ENCODE measurements around the gene PPP5C. TPM values are rescaled to one million over a fixed set of nuclear protein-coding genes. Genes with fewer than 3 reads are reported as not detected.

Gene PPP5C
- total RNA-seq, 1 experiment from 2014 or later: 102 TPM

DNA sequence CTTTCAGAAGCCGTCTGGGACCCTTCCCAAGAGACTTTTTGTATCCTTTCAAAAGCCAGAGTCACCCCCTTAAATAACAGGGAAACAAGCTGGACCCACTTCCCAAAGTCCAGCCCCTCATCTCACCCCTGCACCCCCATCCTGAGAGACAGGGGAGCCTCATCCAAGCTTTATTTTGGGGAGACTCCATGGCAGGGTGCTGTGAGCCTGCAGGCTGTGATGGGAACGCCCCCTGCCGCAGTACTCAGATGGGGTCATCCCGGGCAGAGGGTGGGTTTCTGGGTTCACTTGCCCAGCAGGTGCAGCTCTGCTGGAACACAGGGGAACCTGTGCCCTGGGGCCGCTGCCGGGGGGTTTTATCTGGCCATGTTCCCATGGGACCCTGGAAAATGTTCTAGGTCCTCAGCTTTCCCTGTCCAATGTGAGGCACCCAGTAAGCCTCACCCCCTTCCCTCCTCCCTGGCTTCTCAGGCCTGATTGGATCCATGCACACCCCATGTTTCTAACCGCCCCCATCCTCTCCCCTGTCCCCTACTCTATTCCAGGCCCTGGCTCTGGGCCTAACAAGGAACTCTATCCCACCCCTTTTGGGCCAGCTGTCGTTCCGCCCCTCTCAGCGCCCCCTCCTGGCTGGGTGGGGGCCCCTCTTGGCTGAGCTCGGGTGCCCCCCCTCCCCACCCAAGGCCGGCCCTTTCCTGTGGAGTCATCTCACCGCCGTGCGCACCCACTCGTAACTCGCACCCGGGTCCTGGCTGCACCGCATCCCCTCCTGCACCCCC lies 49.0 kb upstream of the PPP5C start:
- TF ChIP-seq TCF7L2 (IDR thresholded peaks at IDR 0.05; ENCODE audit: borderline replicate concordance, extremely low read depth, insufficient read depth, insufficient read length) (no peak), EZH2 (IDR thresholded peaks at IDR 0.05) (no peak), POLR2AphosphoS5 (IDR thresholded peaks at IDR 0.05; ENCODE audit: low read depth, low read length) (no peak), ZFX (IDR thresholded peaks at IDR 0.05) (no peak), CEBPB (IDR thresholded peaks at IDR 0.05; ENCODE audit: low read depth) (no peak), SRF (IDR thresholded peaks at IDR 0.05; ENCODE audit: low read depth) (no peak), RAD21 (IDR thresholded peaks at IDR 0.05; ENCODE audit: low read depth) (no peak), JUND (IDR thresholded peaks at IDR 0.05) (no peak), SP1 (IDR thresholded peaks at IDR 0.05; ENCODE audit: low read depth) (no peak), ELF1 (IDR thresholded peaks at IDR 0.05; ENCODE audit: borderline replicate concordance, low read depth) (no peak), POLR2A (IDR thresholded peaks at IDR 0.05; ENCODE audit: borderline replicate concordance, extremely low read depth, insufficient read depth, insufficient read length) (no peak), CBX3 (IDR thresholded peaks at IDR 0.05; ENCODE audit: low read depth) (no peak)
- TF ChIP-seq, protein P1, sequence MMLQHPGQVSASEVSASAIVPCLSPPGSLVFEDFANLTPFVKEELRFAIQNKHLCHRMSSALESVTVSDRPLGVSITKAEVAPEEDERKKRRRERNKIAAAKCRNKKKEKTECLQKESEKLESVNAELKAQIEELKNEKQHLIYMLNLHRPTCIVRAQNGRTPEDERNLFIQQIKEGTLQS (IDR thresholded peaks at IDR 0.05): no peak
- TF ChIP-seq, protein P2, sequence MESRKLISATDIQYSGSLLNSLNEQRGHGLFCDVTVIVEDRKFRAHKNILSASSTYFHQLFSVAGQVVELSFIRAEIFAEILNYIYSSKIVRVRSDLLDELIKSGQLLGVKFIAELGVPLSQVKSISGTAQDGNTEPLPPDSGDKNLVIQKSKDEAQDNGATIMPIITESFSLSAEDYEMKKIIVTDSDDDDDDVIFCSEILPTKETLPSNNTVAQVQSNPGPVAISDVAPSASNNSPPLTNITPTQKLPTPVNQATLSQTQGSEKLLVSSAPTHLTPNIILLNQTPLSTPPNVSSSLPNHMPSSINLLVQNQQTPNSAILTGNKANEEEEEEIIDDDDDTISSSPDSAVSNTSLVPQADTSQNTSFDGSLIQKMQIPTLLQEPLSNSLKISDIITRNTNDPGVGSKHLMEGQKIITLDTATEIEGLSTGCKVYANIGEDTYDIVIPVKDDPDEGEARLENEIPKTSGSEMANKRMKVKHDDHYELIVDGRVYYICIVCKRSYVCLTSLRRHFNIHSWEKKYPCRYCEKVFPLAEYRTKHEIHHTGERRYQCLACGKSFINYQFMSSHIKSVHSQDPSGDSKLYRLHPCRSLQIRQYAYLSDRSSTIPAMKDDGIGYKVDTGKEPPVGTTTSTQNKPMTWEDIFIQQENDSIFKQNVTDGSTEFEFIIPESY (IDR thresholded peaks at IDR 0.05; ENCODE audit: extremely low read depth, insufficient replicate concordance, low read length): no peak
- TF ChIP-seq, protein P3, sequence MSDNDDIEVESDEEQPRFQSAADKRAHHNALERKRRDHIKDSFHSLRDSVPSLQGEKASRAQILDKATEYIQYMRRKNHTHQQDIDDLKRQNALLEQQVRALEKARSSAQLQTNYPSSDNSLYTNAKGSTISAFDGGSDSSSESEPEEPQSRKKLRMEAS (IDR thresholded peaks at IDR 0.05): no peak
- TF ChIP-seq, protein P4, sequence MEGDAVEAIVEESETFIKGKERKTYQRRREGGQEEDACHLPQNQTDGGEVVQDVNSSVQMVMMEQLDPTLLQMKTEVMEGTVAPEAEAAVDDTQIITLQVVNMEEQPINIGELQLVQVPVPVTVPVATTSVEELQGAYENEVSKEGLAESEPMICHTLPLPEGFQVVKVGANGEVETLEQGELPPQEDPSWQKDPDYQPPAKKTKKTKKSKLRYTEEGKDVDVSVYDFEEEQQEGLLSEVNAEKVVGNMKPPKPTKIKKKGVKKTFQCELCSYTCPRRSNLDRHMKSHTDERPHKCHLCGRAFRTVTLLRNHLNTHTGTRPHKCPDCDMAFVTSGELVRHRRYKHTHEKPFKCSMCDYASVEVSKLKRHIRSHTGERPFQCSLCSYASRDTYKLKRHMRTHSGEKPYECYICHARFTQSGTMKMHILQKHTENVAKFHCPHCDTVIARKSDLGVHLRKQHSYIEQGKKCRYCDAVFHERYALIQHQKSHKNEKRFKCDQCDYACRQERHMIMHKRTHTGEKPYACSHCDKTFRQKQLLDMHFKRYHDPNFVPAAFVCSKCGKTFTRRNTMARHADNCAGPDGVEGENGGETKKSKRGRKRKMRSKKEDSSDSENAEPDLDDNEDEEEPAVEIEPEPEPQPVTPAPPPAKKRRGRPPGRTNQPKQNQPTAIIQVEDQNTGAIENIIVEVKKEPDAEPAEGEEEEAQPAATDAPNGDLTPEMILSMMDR (IDR thresholded peaks at IDR 0.05 in 2 of 3, conservative IDR thresholded peaks at IDR 0.05 in 1 of 3; ENCODE audit: borderline replicate concordance in 1 of 3, insufficient read depth in 1 of 3, low read depth in 2 of 3, low read length in 2 of 3): no peak
- TF ChIP-seq, protein P5, sequence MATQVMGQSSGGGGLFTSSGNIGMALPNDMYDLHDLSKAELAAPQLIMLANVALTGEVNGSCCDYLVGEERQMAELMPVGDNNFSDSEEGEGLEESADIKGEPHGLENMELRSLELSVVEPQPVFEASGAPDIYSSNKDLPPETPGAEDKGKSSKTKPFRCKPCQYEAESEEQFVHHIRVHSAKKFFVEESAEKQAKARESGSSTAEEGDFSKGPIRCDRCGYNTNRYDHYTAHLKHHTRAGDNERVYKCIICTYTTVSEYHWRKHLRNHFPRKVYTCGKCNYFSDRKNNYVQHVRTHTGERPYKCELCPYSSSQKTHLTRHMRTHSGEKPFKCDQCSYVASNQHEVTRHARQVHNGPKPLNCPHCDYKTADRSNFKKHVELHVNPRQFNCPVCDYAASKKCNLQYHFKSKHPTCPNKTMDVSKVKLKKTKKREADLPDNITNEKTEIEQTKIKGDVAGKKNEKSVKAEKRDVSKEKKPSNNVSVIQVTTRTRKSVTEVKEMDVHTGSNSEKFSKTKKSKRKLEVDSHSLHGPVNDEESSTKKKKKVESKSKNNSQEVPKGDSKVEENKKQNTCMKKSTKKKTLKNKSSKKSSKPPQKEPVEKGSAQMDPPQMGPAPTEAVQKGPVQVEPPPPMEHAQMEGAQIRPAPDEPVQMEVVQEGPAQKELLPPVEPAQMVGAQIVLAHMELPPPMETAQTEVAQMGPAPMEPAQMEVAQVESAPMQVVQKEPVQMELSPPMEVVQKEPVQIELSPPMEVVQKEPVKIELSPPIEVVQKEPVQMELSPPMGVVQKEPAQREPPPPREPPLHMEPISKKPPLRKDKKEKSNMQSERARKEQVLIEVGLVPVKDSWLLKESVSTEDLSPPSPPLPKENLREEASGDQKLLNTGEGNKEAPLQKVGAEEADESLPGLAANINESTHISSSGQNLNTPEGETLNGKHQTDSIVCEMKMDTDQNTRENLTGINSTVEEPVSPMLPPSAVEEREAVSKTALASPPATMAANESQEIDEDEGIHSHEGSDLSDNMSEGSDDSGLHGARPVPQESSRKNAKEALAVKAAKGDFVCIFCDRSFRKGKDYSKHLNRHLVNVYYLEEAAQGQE (IDR thresholded peaks at IDR 0.05; ENCODE audit: low read depth): no peak
- Histone ChIP-seq H3K79me2 (ENCODE audit: insufficient read depth, low read length) (no peaks in the 10 kb centered on the region), H3K27me3 (ENCODE audit: insufficient read depth, low read length) (0 out of 2 replicates have a peak, but pooled peaks cover 4% of the 10 kb centered on the region), H4K20me1 (ENCODE audit: insufficient read depth) (no peaks in the 10 kb centered on the region), H3K36me3 (ENCODE audit: control insufficient read depth in 1 of 2, insufficient read depth in 2 of 2, low read length in 2 of 2) (no peaks in the 10 kb centered on the region), H3K9ac (ENCODE audit: low read length) (no peak overlapping the region), H3K9me2 (ENCODE audit: insufficient read depth) (no peaks in the 10 kb centered on the region), H3K27ac (ENCODE audit: low read depth, low read length) (no peak overlapping the region; the same call in 1 of the 2 replicates), H3K9me3 (ENCODE audit: control insufficient read depth in 1 of 2, insufficient read depth in 1 of 2, low read depth in 1 of 2, low read length in 2 of 2) (no peaks in the 10 kb centered on the region), H2AFZ (ENCODE audit: low read depth, low read length, poor library complexity, severe bottlenecking) (no peak overlapping the region), H3K4me2 (ENCODE audit: low read length) (peak overlapping the region; percentile 89; the same call in 1 of the 2 replicates), H3K4me1 (ENCODE audit: control insufficient read depth in 1 of 2, insufficient read depth in 2 of 2, low read length in 2 of 2) (peaks cover 20 to 24% of the 10 kb centered on the region in 2 experiments), H3K4me3 (replicated peaks in 1 of 2; ENCODE audit: low read depth in 1 of 2, low read length in 2 of 2) (no peak overlapping the region)
- no TSS peak for BruUV-seq (replicated peaks)
- ATAC-seq (0 out of 2 replicates have a peak, but pooled peaks have one; percentile 23), DNase-seq (ENCODE audit: low read depth, low spot score) (no peak)
- intact Hi-C loops (cut with micrococcal nuclease): no loop called here
- ChIA-PET RAD21 (ENCODE audit: low non-redundant PET in 1 of 2, low total read pairs in 2 of 2, uncharacterized antibody in 2 of 2, unreplicated experiment in 2 of 2) (no interaction called here), POLR2A (interaction anchor here (1.4 kb wide), 1 partner anchor 14 kb away, joined by 7 read pairs; no protein-coding TSS in a partner anchor), CTCF (interaction anchor here (0.7 kb wide), 1 partner anchor 49 kb away, joined by 3 read pairs; the partner anchor contains the start of gene PPP5C)

All from HCT116 (cell line).